Transverse colon (tissue), 4 donors: ENCODE measurements around the gene PYGB. TPM values are rescaled to one million over a fixed set of nuclear protein-coding genes. Genes with fewer than 3 reads are reported as not detected.
"Not testable (repeated sequence)": the region's sequence is repeated elsewhere in the genome, so short reads cannot be mapped to it uniquely, and the experiment has no call there.

Experiments used
- DNase-seq: peaks from one replicate; pipeline ENCODE4 v3.0.0-alpha.2; 2019
- H3K27ac ChIP-seq, 4 donors: fragments of 200-600 bp; sonication (generic); 2 replicates each; pipeline ENCODE4 v1.5.1; 2016 to 2018; ENCODE audit warnings: inconsistent platforms in 4 of 4
- H3K27me3 ChIP-seq: fragments of 200-600 bp; sonication (generic); 2 replicates; pipeline ENCODE4 v1.5.1; 2017; ENCODE audit warnings: inconsistent platforms
- H3K36me3 ChIP-seq, 4 donors: fragments of 200-600 bp; sonication (generic); 2 replicates each; pipeline ENCODE4 v1.5.1; 2017 to 2019; ENCODE audit warnings: inconsistent platforms in 4 of 4
- H3K4me1 ChIP-seq, 4 donors: fragments of 200-600 bp; sonication (generic); 2 replicates each; pipeline ENCODE4 v1.5.1; 2017 to 2020; ENCODE audit warnings: inconsistent platforms in 4 of 4
- H3K4me3 ChIP-seq, 4 donors: fragments of 200-600 bp; sonication (generic); 1 replicate in 1 of 4; 2 replicates in 3 of 4; pipeline versions ENCODE4 v1.5.1 to v1.6.1; 2017 to 2019; ENCODE audit warnings: inconsistent platforms in 4 of 4
- H3K9me3 ChIP-seq, 2 donors: fragments of 200-600 bp; sonication (generic); 2 replicates each; pipeline ENCODE4 v1.5.1; 2017 to 2019; ENCODE audit warnings: inconsistent platforms in 2 of 2
- CTCF ChIP-seq, 5 experiments: fragments of 200-600 bp in 3 of 5; fragments of 450-650 bp in 2 of 5; sonication (generic) in 3 of 5; IDR thresholded peaks; 1 replicate in 2 of 5; 2 replicates in 3 of 5; pipeline ENCODE4 v1.5.1; 2016 to 2017; ENCODE audit warnings: antibody characterized with exemption in 5 of 5, inconsistent platforms in 3 of 5, mild to moderate bottlenecking in 2 of 5, moderate library complexity in 1 of 5
- EP300 ChIP-seq: sonication (generic); formaldehyde crosslinking; IDR thresholded peaks from one replicate; pipeline ENCODE4 v1.6.1; 2017; ENCODE audit warnings: antibody characterized with exemption, low read depth
- POLR2A ChIP-seq: fragments of 450-650 bp; IDR thresholded peaks from one replicate; pipeline ENCODE4 v1.6.1; 2016; ENCODE audit warnings: antibody characterized with exemption, mild to moderate bottlenecking, moderate library complexity
- POLR2AphosphoS5 ChIP-seq, 3 donors: sonication (generic); formaldehyde crosslinking; IDR thresholded peaks; one replicate each; pipeline ENCODE4 v1.6.1; 2016; ENCODE audit warnings: antibody characterized with exemption in 3 of 3
- WGBS, 2 donors: methylation state at CpG; one replicate each; pipeline ENCODE4 v1.1.5; 2018; ENCODE audit warnings: low coverage in 1 of 2; 5-methylcytosine and 5-hydroxymethylcytosine counted together
- in situ Hi-C, 4 donors: fragments of 200-750 bp; cut with MboI; loops; one replicate each; pipeline versions ENCODE4 v1.15.0 to v1.15.1; 2017; ENCODE audit warnings: low sequenced_read_pairs in 3 of 4, low pct_ligation_motif_present in 1 of 4, low pct_unique_long_range_greater_than_20kb in 1 of 4
- intact Hi-C: fragments of 100-400 bp; cut with DNase I; formaldehyde crosslinking; loops from one replicate; pipeline ENCODE4 v1.15.1; 2023; ENCODE audit warnings: low total_unique reads
- total RNA-seq, 4 donors: library from RNA; depleted of rRNA; stranded (reverse); fragments of >200 nt; gene quantifications; one replicate each; pipeline ENCODE4 v1.1.0, GENCODE V29; 2016

Gene PYGB
- total RNA-seq, 4 donors from 2014 or later = 195 to 554 (median 359) TPM

GRCh38 chr20:25327521-25328235 is 79.8 kb downstream of the PYGB start:
- DNase-seq = no peak
- Histone ChIP-seq H3K4me1 (peaks cover 0 to 29% (median 5%) of the 10 kb centered on the region in 4 donors), H3K4me3 (no peak overlapping the region), H3K9me3 (no peaks in the 10 kb centered on the region), H3K27ac (no peak overlapping the region), H3K36me3 (no peaks in the 10 kb centered on the region), H3K27me3 (no peaks in the 10 kb centered on the region)
- in situ Hi-C loops (no loop called here), intact Hi-C loops (no loop called here)
- 80 to 90% methylated on average over 2 to 7 of the region's 7 CpGs for WGBS, 2 donors
- TF ChIP-seq CTCF (IDR thresholded peaks at IDR 0.05) (no peak), POLR2AphosphoS5 (IDR thresholded peaks at IDR 0.05) (no peak), EP300 (no peak), POLR2A (no peak)

- intact Hi-C loops = no loop called here
- in situ Hi-C loops = no loop called here
- H3K4me1 ChIP-seq = peaks cover 0 to 18% (median under 1%) of the 10 kb centered on the region in 4 donors
- no peaks in the 10 kb centered on the region for H3K36me3 ChIP-seq
- no peaks in the 10 kb centered on the region for H3K9me3 ChIP-seq
- no peak for DNase-seq
- no peak for TF ChIP-seq CTCF (IDR thresholded peaks at IDR 0.05)
- no peak for TF ChIP-seq POLR2A
- TF ChIP-seq EP300 = no peak
- no peak for TF ChIP-seq POLR2AphosphoS5 (IDR thresholded peaks at IDR 0.05)
- no peak overlapping the region for H3K27ac ChIP-seq
- 92 to 100% methylated on average over 1 to 10 of the region's 12 CpGs for WGBS, 2 donors
- no peaks in the 10 kb centered on the region for H3K27me3 ChIP-seq
- H3K4me3 ChIP-seq = no peak overlapping the region
Measured at GRCh38 chr20:25328954-25329498, 81.1 kb downstream of the PYGB start.

- in situ Hi-C loops, H3K36me3 ChIP-seq, DNase-seq, H3K27ac ChIP-seq, H3K4me3 ChIP-seq, H3K27me3 ChIP-seq, H3K9me3 ChIP-seq, intact Hi-C loops: not testable (repeated sequence)
- H3K4me1 ChIP-seq = peaks cover 0 to 19% (median 8%) of the 10 kb centered on the region in 4 donors
- 94% methylated on average over 1 of the region's 1 CpG; no CpG with 5 or more reads in 1 of the 2 donors for WGBS, 2 donors
Measured at GRCh38 chr20:25334972-25335371, 87.1 kb downstream of the PYGB start.

GRCh38 chr20:25336561-25337422 is 88.9 kb downstream of the PYGB start:
- DNase-seq = no peak
- intact Hi-C loops = no loop called here
- H3K4me1 ChIP-seq = peaks cover 0 to 20% (median 9%) of the 10 kb centered on the region in 4 donors
- H3K27ac ChIP-seq = no peak overlapping the region
- TF ChIP-seq EP300 (no peak), POLR2A (no peak), POLR2AphosphoS5 (IDR thresholded peaks at IDR 0.05) (no peak), CTCF (IDR thresholded peaks at IDR 0.05) (peak in 4 of 5 experiments; percentile 22 to 52 (median 36))
- WGBS, 2 donors = 87 to 90% methylated on average over 2 to 17 of the region's 17 CpGs
- H3K9me3 ChIP-seq = no peaks in the 10 kb centered on the region
- in situ Hi-C loops = no loop called here
- no peaks in the 10 kb centered on the region for H3K36me3 ChIP-seq
- no peak overlapping the region for H3K4me3 ChIP-seq
- H3K27me3 ChIP-seq = no peaks in the 10 kb centered on the region
